ENCODE data around the gene LIPC.

- TF ChIP-seq EZH2 (IDR thresholded peaks at IDR 0.05; ENCODE audit: borderline replicate concordance, low read depth, low read length, poor library complexity, severe bottlenecking) (no peak), CTCF (conservative IDR thresholded peaks at IDR 0.05; ENCODE audit: low read depth, low read length) (no peak)
Observed at GRCh38 chr15:58407236-58407775, 24.5 kb upstream of the LIPC start.

Measured in A673 (cell line).